K562 (cell line): Measurements from ENCODE around the gene PHPT1. TPM values are rescaled to one million over a fixed set of nuclear protein-coding genes. Genes with fewer than 3 reads are reported as not detected.

ENCODE experiments used
- ATAC-seq: fragments of 200-7000 bp; cut with Tn5 transposase; 3 replicates; pipeline ENCODE4 v1.9.1; 2020; ENCODE audit warnings: moderate library complexity
- BruUV-seq: library from RNA; stranded (reverse); fragments of 400-500 nt; replicated peaks from 2 replicates; lab custom pipeline; 2021; lab: Mats Ljungman, UMichigan
- CTCF ChIA-PET: fragments of 300-600 bp; formaldehyde crosslinking; extraction: SDS; loops from one replicate; lab custom pipeline; 2021; ENCODE audit warnings: low intra/inter-chr PET ratio; lab: Yijun Ruan, JAX
- POLR2A ChIA-PET: fragments of 300-600, 350-650 bp; sonication (Branson Sonifier 250); formaldehyde crosslinking; extraction: SDS; loops from one replicate; lab custom pipeline; 2021; ENCODE audit warnings: antibody characterized with exemption, inconsistent platforms; lab: Yijun Ruan, JAX
- DNase-seq, 4 experiments: peaks; one replicate each; pipeline versions ENCODE4 v3.0.0 to v3.0.0-alpha.2; 2011 to 2018; ENCODE audit warnings: low spot score in 3 of 4, mixed read lengths in 3 of 4; ENCODE audit errors: extremely low read depth in 1 of 4
- FAIRE-seq: peaks from 2 replicates; lab custom pipeline; 2011; peaks lifted over from hg19 to GRCh38; lab: Jason Lieb, UNC
- H2AFZ ChIP-seq: 2 replicates; pipeline ENCODE4 v1.6.0; 2011; ENCODE audit warnings: low read depth, low read length, control low read depth, inconsistent platforms
- H3K27ac ChIP-seq: fragments of 200-600 bp; 3 replicates; pipeline ENCODE4 v1.8.0; 2011; ENCODE audit warnings: low read depth, mild to moderate bottlenecking, control low read depth, inconsistent platforms, low read length, moderate library complexity, mixed read lengths; ENCODE audit errors: extremely low read depth
- H3K27me3 ChIP-seq, 2 experiments: fragments of 300-600 bp in 1 of 2; 2 replicates in 1 of 2; 3 replicates in 1 of 2; pipeline versions ENCODE4 v1.6.0 to v1.8.0; 2011; ENCODE audit warnings: inconsistent platforms in 2 of 2, low read length in 2 of 2, mild to moderate bottlenecking in 1 of 2, mixed read lengths in 1 of 2, moderate library complexity in 1 of 2; ENCODE audit not compliant: control insufficient read depth in 2 of 2, insufficient read depth in 2 of 2
- H3K36me3 ChIP-seq: fragments of 300-600 bp; 3 replicates; pipeline ENCODE4 v1.8.0; 2011; ENCODE audit warnings: mild to moderate bottlenecking, low read length, inconsistent platforms; ENCODE audit not compliant: control insufficient read depth, insufficient read depth
- H3K4me1 ChIP-seq, 2 experiments: fragments of 200-600 bp in 1 of 2; replicated peaks in 1 of 2; 2 replicates in 1 of 2; 3 replicates in 1 of 2; pipeline versions ENCODE4 v1.5.1 to v1.8.0; 2011; ENCODE audit warnings: inconsistent platforms in 2 of 2, low read length in 2 of 2, mild to moderate bottlenecking in 1 of 2, mixed read lengths in 1 of 2, moderate library complexity in 1 of 2; ENCODE audit not compliant: control insufficient read depth in 2 of 2, insufficient read depth in 2 of 2
- H3K4me2 ChIP-seq: 2 replicates; pipeline ENCODE4 v1.6.1; 2011; ENCODE audit warnings: low read length, control low read depth, inconsistent platforms, mixed read lengths; ENCODE audit not compliant: insufficient read depth
- H3K4me3 ChIP-seq: fragments of 200-600 bp; sonication (generic), shearing (Covaris generic); 2 replicates; pipeline ENCODE4 v1.5.1; 2016; ENCODE audit warnings: control low read depth, inconsistent platforms
- H3K79me2 ChIP-seq: fragments of 200-600 bp; 3 replicates; pipeline ENCODE4 v1.8.0; 2011; ENCODE audit warnings: low read length, inconsistent platforms; ENCODE audit not compliant: control insufficient read depth, insufficient read depth
- H3K9ac ChIP-seq, 2 experiments: 2 replicates each; pipeline versions ENCODE4 v1.6.0 to v1.6.1; 2011; ENCODE audit warnings: low read depth in 2 of 2, low read length in 2 of 2, control low read depth in 1 of 2, inconsistent platforms in 1 of 2, mild to moderate bottlenecking in 1 of 2, mixed read lengths in 1 of 2; ENCODE audit not compliant: insufficient read depth in 1 of 2
- H3K9me1 ChIP-seq: one replicate; pipeline ENCODE4 v1.6.0; 2011; ENCODE audit warnings: inconsistent platforms, mild to moderate bottlenecking, low read length, moderate library complexity; ENCODE audit not compliant: control insufficient read depth, insufficient read depth
- H3K9me3 ChIP-seq: replicated peaks from 2 replicates; pipeline ENCODE4 v1.5.1; 2011; ENCODE audit warnings: low read depth, low read length, inconsistent platforms; ENCODE audit not compliant: control insufficient read depth, insufficient read depth
- H4K20me1 ChIP-seq: replicated peaks from 2 replicates; pipeline ENCODE4 v1.6.1; 2011; ENCODE audit warnings: low read length, inconsistent platforms, mixed read lengths; ENCODE audit not compliant: control insufficient read depth, insufficient read depth
- BRF2 ChIP-seq: IDR thresholded peaks from 3 replicates; pipeline ENCODE4 v1.6.1; 2011; ENCODE audit warnings: borderline replicate concordance, mild to moderate bottlenecking; ENCODE audit not compliant: insufficient read length, insufficient read depth
- CBX8 ChIP-seq: fragments of 200-600 bp; sonication (generic); IDR thresholded peaks from 2 replicates; pipeline ENCODE4 v1.6.1; 2012; ENCODE audit warnings: borderline replicate concordance, mixed run types, low read depth, mild to moderate bottlenecking, moderate library complexity, mixed read lengths, low read length, control low read depth, inconsistent platforms; ENCODE audit not compliant: poor library complexity, severe bottlenecking; ENCODE audit errors: extremely low read depth
- HLTF ChIP-seq: fragments of 450-650 bp; IDR thresholded peaks from 2 replicates; pipeline ENCODE4 v1.6.1; 2016
- SAFB ChIP-seq: fragments of 200-400 bp; formaldehyde crosslinking; IDR thresholded peaks from 2 replicates; pipeline ENCODE4 v1.6.1; 2017; ENCODE audit warnings: low read depth, low read length, borderline replicate concordance
- WGBS: fragments of 100-300 bp; shearing (Covaris generic); methylation state at CpG from one replicate; pipeline ENCODE4 v1.1.6; 2016; ENCODE audit warnings: low coverage, mixed read lengths; ENCODE audit not compliant: insufficient coverage; ENCODE audit errors: missing lambda C conversion rate; 5-methylcytosine and 5-hydroxymethylcytosine counted together
- in situ Hi-C: fragments of 300-500 bp; cut with MboI; formaldehyde crosslinking; loops from 4 replicates; pipeline ENCODE4 v1.15.0; 2018; ENCODE audit warnings: inconsistent platforms, mixed read lengths
- intact Hi-C: fragments of 100-400 bp; cut with micrococcal nuclease; formaldehyde crosslinking; loops from 2 replicates; pipeline ENCODE4 v1.14.2; 2022
- polyA plus RNA-seq, 8 experiments: library from polyadenylated mRNA; depleted of rRNA in 4 of 8; stranded (reverse) in 5 of 8; unstranded in 3 of 8; fragments of >200 nt; fragmentation: Nextera tagmentation in 2 of 8; fragmentation: Illumina TruSeq in 1 of 8; extraction: Ambion mirVana in 2 of 8; extraction: Trizol in 1 of 8; gene quantifications; 2 replicates each; pipeline versions ENCODE4 v1.2.1 to v1.2.3, GENCODE V29; 2011 to 2014; ENCODE audit warnings: inconsistent platforms in 1 of 8, missing spikeins in 1 of 8
- total RNA-seq, 7 experiments: library from RNA; depleted of rRNA in 6 of 7; stranded (reverse); fragments of >200 nt in 6 of 7; fragmentation: Illumina TruSeq in 2 of 7; extraction: Trizol in 2 of 7; gene quantifications; 2 replicates each; pipeline versions ENCODE4 v1.2.1 to v1.2.3, GENCODE V29; 2011 to 2021; ENCODE audit warnings: low replicate concordance in 1 of 7
- TF ChIP-seq, protein P1 (sequence below): fragments of 250-450 bp; sonication (Bioruptor Pico); IDR thresholded peaks from 2 replicates; pipeline ENCODE4 v1.5.0; 2021
- TF ChIP-seq, protein P2 (sequence below): fragments of 200-600 bp; sonication (generic); IDR thresholded peaks from one replicate; pipeline ENCODE4 v1.6.1; 2012; ENCODE audit warnings: mild to moderate bottlenecking, low read depth, low read length, inconsistent platforms

Gene PHPT1
- total and polyA plus RNA-seq, 9 of the 15 experiments (the other 6 are each of a cell fraction or from before 2014, with no cell fraction given): 20.9 to 166 (median 129) TPM

DNA sequence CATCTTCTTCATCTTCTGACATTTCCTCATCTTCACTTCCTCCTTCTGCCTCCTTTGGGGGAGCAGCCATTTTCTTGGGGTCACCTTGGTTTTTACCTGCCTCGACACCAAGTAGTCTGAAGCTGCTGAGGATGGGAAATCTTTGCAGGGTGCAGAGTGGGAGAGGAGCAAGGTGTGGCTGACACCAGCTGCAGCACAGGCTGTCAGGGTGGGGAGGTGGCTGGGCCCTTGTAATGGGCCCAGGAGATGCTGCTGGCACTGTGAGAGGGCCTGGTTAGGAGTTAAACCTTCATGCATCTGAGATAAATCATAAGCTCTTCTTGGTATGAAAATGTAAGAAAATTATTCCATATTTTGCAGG, 33.8 kb upstream of the PHPT1 start:
- no peak for ATAC-seq
- peaks cover 0 to 9% of the 10 kb centered on the region in 2 experiments; a peak in 2 of 5 replicates for H3K4me1 ChIP-seq
- no peaks in the 10 kb centered on the region for H3K27me3 ChIP-seq
- H3K4me2 ChIP-seq: no peak overlapping the region
- H3K4me3 ChIP-seq: no peak overlapping the region
- no peak overlapping the region for H2AFZ ChIP-seq
- intact Hi-C loops: no loop called here
- no peak for FAIRE-seq
- DNase-seq: no peak
- no peaks in the 10 kb centered on the region for H3K9me3 ChIP-seq
- H3K79me2 ChIP-seq: peaks cover 92% of the 10 kb centered on the region
- CTCF ChIA-PET: no interaction called here
- no TSS peak for BruUV-seq
- peaks cover 80% of the 10 kb centered on the region for H3K36me3 ChIP-seq
- in situ Hi-C loops: no loop called here
- POLR2A ChIA-PET: interaction anchor here (0.7 to 1.3 kb wide), 5 partner anchors 8 to 88 kb away, joined by 3 to 5 read pairs (median 3); partner anchors contain the start of gene RABL6
- WGBS: 0% methylated on average over 1 of the region's 1 CpG
- no peaks in the 10 kb centered on the region for H3K9me1 ChIP-seq
- no peak overlapping the region for H3K9ac ChIP-seq
- TF ChIP-seq SAFB (no peak), BRF2 (no peak), HLTF (no peak), CBX8 (no peak)
- TF ChIP-seq, protein P1, sequence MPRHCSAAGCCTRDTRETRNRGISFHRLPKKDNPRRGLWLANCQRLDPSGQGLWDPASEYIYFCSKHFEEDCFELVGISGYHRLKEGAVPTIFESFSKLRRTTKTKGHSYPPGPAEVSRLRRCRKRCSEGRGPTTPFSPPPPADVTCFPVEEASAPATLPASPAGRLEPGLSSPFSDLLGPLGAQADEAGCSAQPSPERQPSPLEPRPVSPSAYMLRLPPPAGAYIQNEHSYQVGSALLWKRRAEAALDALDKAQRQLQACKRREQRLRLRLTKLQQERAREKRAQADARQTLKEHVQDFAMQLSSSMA (CRISPR knock-in tag): no peak
- TF ChIP-seq, protein P2, sequence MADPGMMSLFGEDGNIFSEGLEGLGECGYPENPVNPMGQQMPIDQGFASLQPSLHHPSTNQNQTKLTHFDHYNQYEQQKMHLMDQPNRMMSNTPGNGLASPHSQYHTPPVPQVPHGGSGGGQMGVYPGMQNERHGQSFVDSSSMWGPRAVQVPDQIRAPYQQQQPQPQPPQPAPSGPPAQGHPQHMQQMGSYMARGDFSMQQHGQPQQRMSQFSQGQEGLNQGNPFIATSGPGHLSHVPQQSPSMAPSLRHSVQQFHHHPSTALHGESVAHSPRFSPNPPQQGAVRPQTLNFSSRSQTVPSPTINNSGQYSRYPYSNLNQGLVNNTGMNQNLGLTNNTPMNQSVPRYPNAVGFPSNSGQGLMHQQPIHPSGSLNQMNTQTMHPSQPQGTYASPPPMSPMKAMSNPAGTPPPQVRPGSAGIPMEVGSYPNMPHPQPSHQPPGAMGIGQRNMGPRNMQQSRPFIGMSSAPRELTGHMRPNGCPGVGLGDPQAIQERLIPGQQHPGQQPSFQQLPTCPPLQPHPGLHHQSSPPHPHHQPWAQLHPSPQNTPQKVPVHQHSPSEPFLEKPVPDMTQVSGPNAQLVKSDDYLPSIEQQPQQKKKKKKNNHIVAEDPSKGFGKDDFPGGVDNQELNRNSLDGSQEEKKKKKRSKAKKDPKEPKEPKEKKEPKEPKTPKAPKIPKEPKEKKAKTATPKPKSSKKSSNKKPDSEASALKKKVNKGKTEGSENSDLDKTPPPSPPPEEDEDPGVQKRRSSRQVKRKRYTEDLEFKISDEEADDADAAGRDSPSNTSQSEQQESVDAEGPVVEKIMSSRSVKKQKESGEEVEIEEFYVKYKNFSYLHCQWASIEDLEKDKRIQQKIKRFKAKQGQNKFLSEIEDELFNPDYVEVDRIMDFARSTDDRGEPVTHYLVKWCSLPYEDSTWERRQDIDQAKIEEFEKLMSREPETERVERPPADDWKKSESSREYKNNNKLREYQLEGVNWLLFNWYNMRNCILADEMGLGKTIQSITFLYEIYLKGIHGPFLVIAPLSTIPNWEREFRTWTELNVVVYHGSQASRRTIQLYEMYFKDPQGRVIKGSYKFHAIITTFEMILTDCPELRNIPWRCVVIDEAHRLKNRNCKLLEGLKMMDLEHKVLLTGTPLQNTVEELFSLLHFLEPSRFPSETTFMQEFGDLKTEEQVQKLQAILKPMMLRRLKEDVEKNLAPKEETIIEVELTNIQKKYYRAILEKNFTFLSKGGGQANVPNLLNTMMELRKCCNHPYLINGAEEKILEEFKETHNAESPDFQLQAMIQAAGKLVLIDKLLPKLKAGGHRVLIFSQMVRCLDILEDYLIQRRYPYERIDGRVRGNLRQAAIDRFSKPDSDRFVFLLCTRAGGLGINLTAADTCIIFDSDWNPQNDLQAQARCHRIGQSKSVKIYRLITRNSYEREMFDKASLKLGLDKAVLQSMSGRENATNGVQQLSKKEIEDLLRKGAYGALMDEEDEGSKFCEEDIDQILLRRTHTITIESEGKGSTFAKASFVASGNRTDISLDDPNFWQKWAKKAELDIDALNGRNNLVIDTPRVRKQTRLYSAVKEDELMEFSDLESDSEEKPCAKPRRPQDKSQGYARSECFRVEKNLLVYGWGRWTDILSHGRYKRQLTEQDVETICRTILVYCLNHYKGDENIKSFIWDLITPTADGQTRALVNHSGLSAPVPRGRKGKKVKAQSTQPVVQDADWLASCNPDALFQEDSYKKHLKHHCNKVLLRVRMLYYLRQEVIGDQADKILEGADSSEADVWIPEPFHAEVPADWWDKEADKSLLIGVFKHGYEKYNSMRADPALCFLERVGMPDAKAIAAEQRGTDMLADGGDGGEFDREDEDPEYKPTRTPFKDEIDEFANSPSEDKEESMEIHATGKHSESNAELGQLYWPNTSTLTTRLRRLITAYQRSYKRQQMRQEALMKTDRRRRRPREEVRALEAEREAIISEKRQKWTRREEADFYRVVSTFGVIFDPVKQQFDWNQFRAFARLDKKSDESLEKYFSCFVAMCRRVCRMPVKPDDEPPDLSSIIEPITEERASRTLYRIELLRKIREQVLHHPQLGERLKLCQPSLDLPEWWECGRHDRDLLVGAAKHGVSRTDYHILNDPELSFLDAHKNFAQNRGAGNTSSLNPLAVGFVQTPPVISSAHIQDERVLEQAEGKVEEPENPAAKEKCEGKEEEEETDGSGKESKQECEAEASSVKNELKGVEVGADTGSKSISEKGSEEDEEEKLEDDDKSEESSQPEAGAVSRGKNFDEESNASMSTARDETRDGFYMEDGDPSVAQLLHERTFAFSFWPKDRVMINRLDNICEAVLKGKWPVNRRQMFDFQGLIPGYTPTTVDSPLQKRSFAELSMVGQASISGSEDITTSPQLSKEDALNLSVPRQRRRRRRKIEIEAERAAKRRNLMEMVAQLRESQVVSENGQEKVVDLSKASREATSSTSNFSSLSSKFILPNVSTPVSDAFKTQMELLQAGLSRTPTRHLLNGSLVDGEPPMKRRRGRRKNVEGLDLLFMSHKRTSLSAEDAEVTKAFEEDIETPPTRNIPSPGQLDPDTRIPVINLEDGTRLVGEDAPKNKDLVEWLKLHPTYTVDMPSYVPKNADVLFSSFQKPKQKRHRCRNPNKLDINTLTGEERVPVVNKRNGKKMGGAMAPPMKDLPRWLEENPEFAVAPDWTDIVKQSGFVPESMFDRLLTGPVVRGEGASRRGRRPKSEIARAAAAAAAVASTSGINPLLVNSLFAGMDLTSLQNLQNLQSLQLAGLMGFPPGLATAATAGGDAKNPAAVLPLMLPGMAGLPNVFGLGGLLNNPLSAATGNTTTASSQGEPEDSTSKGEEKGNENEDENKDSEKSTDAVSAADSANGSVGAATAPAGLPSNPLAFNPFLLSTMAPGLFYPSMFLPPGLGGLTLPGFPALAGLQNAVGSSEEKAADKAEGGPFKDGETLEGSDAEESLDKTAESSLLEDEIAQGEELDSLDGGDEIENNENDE: no peak
- H3K27ac ChIP-seq: no peak overlapping the region
- H4K20me1 ChIP-seq: no peaks in the 10 kb centered on the region; the same call in 1 of the 2 replicates
